Astrocyte of the hippocampus (primary cell): ENCODE measurements around the gene SLC26A6.

Experiments used
- DNase-seq: peaks from one replicate; pipeline ENCODE4 v3.0.0; 2011; ENCODE audit warnings: low read depth, low spot score

The SLC26A6 gene

DNA sequence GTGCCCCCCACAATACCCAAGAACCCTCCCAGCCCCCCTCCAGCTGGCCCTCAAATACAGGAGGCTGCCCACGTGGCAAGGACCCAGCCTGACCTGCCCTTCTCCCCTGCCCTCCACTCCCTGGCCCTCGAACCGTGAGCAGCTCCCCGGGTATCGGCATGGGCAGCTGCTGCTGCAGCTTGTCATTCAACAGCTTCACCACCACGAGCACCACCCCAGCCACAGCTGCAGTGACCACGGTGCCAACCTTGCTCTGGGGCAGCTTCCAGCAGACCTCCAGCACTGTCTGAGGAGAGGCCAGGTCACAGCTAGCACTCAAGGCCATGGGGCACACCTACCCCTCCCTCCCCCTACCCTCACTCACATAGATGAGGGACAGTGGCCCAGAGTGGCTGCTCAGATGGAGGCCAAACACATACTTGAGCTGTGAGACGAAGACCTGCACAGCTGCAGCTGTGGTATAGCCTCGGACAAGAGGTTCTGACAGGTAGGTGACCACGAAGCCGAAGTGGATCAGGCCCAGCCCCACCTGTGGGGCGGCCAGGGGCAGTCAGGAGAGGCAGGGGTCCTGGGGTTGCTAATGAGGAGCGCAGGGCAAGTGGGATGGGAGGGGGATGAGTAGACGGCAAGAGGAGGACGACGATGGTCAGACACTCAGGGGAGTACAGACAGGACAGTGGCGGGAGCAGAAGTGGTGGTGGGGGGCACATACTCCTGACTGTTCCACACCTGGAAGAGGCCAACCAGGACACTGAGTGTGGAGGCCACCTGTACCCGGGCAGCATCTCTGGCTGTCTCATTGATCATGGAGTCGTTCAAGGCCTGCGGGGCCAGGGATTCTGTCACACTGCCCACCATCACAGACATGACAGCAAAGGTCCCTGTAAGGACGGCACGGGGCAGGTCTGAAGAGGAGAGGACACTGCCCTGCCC is 3.5 kb downstream of the SLC26A6 start:
- no peak for DNase-seq

DNA sequence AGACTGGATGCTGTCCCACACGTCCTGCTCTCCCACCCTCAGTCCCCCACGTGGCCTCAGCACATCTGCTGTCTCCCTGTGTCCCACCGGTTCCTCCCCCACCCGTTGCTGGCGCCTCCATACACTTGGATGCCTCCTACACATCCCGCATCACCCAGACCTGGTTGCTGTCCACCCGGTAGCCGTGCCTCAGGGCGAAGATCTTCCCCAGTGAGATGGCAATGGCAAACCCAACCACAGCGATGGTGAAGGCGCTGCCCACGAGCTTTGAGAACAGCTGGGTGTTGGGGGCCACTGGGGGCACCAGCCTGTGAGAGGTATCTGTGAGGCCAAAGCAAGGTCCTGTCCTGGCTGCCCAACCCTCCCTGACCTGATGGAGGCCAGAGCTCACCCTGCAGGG is 4.4 kb downstream of the SLC26A6 start:
- DNase-seq, result no peak

DNA sequence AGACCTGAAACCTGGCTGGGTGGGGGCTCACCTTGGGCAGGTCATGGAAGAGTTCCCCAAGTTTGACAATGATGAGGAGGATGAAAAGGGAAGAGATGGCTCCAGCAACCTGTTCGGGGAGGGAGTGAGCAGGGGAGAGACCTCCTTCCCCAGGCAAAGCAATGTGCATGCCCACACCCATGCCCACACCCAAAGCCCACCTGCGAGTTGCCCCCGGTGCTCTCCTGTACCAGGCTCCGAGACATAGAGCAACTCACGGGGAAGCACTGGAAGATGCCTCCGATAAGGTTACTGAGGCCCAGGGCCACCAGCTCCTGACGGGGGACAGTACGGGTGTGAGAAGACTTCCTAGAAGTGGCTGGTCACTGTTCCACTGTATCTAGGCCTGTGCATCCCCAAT is 4.9 kb downstream of the SLC26A6 start:
- DNase-seq, result no peak

DNA sequence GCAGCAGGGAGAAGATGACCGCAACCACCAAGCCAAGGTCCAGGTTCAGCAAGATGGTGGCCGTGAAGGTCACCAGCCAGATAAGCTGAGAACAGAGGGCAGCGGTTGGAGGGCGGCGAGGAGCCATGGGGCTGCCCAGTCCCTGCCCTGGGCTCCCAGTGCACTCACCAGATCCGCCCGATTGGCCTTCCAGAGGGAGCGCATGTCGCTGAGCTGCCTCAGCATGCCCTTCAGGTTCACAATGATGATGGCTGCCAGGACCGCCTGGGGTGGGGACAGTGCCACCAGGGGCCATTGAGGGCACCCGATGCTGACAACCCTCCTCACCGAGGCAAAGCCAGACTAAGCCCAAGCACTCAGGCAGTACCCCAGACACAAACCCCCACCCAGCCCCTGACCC is 5.4 kb downstream of the SLC26A6 start:
- no peak for DNase-seq

DNA sequence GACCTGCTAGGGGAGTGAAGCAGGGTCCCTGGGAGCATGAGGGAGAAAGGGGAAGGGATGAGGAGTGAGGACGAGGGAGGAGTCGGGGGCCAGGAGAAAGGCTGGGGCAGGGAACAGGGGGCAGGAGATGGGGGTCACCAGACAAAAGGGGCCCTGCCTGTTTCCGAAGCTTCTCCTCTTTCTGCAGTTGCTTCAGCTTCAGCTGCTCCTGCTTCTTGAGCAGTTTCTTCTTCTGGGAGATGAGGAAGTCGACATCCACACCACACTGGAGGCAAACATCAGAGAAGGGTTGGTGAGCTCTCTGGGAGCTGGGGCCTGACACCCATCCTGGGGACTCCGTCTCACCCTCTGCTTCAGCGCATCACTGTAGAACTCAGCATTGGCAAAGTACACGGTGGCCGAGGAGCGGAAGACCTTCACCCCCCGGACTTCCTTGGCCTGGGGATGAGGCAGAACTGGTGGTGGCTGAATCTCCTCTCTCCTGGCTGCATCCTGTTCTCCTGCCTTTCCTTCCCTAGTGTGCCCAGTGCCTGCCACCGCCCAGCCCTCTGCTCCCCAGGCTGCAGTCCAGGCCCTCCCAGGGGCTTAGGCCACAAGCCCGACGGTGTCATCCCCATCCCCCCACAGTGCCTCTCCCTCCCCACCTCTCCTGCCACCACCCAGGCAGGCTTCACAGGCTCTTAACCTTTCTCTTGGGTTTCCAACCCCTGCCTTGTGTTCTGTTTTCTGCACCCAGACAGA is 6.8 kb downstream of the SLC26A6 start:
- DNase-seq, result no peak

DNA sequence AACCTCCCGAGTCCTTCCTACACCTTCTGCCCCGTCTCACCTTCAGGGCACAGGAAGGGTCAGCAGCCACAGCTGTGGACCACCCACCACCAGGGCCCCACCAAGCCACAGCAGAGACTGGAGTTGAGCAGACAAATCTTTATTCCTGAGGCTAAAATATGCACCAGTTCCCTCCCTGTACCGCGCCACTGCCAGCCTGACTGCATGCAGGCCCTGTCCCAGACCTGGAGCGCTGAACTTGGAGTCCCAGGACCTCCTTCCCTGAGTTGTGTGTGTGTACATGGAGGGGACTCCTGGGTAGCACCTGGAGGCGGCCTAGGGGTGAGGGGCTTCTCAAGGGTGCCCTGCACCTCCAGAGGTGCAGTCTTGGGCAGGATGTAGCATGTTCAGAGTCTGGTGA is 9.7 kb downstream of the SLC26A6 start:
- DNase-seq, result no peak

DNA sequence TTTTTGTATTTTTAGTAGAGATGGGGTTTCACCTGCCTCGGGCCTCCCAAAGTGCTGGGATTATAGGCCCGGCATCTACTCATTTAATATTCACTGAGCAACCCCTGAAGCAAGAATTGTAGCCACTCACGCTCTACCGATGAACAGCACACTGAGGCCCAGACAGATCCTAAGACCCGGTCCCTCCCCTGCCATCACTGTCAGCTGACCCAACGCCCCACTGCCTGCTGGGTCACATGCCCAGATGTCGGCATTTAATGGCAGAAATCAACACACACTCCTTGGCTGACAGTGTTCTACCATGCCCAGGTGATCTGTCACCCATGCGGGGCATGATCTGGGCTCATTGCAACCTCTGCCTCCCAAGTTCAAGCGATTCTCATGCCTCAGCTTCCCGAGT is 10.5 kb downstream of the SLC26A6 start:
- DNase-seq, result no peak

DNA sequence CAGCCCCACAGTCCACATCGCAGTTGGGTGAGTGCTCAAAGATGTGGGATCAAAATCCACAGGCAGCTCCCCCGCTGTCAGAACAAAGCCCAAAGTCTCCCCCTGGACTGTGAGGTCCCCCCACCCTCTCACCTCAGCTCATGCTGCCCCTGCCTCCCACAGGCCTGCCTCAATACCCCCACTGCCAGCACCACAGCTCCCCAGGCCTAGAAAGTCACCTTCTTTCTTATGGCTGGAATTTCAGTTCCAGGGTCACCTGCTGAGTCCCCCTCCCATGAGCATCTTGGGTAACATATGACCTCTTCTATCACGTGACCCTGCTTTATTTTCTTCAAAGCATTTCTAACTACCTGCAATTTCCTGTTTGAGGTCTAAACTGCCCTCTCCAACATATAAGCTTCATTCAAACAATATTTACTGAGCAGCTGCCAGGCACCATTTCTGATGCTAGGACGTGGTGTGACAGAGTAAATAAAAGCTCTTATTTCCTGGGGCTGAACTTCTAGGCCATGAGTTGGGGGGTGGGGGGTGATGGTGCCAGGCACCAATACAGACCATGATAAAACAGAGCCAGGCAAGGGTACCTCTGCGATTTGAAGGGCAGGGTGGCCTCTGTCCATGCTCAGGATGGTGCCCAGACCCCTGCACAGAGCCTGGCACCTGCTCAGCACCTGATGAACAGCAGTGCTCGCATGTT is 11.3 kb downstream of the SLC26A6 start:
- no peak for DNase-seq

DNA sequence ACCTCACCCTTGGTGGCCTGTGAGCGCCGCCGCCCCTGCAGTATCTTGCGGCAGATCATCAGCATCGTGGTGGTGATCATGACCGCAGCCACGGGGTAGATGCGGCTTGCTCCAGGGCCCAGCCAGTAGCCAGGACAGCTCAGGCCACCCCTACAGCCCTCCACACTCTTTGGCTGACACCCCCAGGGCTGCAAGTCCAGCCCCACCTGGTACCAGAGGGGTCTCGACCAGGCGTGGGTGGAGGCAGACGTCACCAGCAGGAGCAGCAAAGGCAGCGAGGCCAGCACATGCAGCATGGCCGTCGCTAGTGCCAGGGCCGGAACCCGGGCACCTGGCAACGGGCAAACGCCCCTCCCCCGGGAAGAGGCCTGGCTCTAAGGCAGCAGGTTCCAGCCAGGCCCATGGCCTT is 13.8 kb downstream of the SLC26A6 start, which contains the start of gene TMEM89:
Gene TMEM89 (minus strand): TSS at position 309 of the 409 bp plus-strand sequence. CDS start 13 bp downstream, at position 296.
- DNase-seq, result no peak

DNA sequence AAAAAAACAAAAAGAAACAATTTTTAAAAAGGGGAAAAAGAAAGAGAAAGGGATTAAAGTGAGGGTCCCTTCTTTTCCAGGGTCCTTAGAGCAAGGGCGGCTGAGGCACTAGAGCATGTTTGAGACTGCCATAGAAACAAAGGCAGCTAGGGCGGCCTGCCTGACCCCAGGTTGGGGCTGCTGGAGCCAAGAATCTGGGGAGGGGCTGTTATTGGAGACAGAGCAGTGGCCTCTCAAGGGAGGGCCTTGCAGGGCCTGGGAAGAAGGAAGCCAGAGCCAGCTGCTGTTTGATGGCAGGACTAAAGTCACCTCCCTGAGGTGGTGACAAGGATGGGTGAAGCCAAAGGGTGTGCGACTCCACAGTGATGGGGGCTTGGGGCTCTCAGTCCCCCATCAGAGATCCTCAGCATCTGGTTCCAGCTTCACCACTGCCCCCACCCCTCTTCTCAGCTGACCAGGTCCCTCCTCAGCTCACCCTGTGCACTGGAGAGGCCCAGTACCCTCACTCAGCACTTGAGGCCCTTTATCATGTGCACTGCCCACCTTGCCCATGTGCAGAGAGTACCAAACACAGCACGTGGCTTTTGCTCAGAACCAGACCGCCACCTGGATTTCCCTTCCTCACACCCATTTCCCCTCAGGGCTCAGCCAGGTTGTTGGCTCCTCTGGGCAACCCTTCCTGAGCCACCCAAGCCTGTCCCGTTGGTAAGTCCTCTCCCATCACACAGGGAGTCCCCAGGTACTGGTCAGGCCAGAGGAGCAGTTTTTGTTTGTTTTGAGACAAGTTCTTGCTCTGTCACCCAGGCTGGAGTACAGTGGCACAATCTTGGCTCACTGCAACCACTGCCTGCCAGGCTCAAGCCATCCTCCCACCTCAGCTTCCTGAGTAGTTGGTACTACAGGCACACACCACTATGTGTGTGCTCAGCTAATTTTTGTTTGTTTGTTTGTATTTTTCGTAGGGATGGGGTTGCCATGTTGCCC is 15.4 kb downstream of the SLC26A6 start:
- DNase-seq, result no peak

DNA sequence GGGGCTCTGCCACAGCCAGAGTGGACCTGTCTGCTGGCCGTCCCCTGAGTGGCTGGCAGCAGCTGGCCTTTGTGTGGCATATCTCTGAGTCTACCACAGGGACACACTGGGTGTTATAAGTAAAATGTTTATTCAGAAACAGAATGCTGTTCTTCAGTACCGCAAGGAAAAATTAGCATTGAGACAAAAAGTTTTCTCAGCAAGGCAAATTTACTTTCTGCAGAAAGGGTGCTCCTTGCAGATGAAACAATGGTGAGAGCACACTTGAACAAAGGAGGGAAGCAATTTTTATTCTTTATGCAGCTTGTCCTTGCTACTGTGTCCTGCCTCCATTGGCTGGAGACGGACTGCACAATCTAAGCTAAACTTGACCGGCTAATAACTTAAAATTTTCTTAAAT is 17.7 kb downstream of the SLC26A6 start:
- no peak for DNase-seq

DNA sequence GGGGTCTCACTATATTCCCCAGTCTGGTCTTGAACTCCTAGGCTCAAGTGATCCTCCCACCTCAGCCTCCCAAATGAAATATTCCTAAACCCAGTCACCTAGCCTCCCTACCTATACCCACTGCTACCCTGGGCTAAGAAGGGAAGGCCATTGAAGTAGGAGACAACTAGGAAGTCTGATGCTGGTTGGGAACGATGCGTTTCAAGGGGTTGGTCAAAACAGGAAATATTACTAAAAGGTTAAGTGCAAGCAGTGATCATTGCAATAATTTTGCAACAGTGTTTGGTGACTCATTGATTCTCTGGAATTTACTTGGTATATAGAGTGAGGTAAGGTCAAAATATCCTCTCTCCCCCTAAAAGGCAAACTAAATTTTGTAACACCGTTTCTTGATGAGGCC is 21.2 kb downstream of the SLC26A6 start:
- no peak for DNase-seq

DNA sequence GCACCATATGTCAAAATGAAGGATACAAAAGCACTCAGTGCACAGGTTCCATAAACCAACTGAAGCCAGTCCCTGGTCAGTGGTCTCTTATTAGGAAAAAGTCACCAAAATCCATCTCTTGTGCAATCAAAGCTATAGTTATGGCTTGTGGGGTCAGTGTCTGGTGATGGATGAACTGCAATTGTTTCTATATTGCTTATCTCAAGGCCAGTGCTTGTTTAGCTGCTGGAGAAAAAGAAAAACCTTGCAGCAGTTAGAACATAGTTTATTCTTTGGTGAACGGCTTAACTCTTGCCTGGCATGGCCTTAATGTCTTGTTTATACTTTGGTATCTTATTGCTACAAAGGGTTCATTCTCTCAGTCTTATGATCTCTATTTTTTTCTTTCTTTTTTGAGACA is 23.0 kb downstream of the SLC26A6 start:
- no peak for DNase-seq

DNA sequence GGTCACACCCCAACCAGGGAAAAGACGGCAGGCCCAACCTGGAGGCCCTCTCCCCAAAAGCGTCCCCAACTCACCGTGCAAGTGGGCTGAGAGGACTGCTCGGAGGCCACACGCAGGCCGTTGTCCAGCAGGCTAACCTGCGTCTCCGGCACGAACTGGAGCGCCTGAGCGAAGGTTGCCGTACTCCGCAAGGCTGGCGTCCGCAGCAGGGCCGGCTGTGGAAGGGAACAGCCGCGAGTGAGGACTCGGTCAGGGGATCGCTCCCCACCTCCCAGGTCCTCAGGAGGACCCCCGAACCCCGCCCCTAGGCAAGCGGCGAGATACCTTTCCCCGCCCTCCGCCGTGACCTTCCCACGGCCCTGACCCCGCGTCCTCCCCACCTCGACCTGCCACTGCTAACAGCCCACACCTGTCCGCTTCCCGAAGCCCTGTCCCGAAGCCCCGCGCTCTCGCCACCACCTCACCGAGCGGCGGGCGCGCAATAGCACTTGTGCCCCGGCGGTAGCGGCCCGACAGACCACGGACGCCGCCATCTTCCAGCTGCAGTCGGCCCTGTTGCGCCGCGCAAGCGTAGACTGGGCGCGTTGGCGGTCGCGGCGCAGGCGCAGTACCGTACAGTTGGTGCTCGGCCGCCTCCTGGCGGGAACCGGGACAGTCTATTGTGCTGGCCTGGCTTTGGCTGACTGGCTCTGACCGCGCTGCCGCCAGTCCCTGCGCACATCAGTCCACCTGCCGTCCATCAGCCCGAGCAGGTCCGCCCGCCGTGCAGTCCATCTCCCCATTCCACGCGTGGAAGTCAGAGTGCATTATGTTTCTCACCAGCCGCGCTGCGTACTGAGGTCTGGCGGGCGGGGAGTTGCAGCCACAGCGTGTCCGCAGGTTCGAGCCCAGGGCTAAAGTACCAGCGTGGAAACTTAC is 25.9 kb downstream of the SLC26A6 start, which contains the start of gene UQCRC1:
Gene UQCRC1 (minus strand): TSS at position 559 of the 918 bp plus-strand sequence. CDS start 26 bp downstream, at position 533.
- peak; percentile 98 for DNase-seq

DNA sequence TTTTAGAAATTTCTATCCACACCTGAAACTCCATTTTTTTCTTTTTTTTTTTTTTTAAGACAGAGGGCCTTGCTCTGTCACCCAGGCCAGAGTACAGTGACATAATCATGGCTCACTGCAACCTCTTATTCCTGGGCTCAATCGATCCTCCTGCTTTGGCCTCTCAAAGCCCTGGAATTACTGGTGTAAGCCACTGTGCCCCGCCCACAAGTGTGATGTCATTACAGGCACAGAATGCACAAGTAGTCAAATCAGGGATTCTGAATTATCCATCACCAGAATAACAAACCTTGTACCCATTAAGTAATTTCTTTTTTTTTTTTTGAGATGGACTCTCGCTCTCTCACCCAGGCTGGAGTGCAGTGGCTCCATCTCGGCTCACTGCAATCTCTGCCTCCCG is 27.7 kb downstream of the SLC26A6 start:
- no peak for DNase-seq

DNA sequence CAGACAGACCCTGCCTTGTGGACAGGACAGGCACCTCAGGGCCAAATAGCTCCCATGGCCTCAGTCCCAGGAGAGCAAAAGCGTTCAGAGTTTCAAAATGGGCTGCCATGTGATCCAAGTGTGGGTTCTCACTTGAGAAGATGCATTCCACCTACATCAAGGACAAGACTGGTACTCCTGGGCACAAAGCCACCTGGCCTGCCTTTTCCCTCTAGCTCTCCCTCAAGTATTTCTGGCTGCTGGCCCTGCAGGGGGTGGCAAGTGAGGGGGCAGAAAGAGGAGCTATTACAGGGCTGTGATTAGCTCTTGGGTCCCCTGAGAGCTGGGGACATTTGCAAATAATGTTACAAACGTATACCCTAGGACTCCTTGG is 33.7 kb downstream of the SLC26A6 start:
- peak; percentile 18 for DNase-seq

DNA sequence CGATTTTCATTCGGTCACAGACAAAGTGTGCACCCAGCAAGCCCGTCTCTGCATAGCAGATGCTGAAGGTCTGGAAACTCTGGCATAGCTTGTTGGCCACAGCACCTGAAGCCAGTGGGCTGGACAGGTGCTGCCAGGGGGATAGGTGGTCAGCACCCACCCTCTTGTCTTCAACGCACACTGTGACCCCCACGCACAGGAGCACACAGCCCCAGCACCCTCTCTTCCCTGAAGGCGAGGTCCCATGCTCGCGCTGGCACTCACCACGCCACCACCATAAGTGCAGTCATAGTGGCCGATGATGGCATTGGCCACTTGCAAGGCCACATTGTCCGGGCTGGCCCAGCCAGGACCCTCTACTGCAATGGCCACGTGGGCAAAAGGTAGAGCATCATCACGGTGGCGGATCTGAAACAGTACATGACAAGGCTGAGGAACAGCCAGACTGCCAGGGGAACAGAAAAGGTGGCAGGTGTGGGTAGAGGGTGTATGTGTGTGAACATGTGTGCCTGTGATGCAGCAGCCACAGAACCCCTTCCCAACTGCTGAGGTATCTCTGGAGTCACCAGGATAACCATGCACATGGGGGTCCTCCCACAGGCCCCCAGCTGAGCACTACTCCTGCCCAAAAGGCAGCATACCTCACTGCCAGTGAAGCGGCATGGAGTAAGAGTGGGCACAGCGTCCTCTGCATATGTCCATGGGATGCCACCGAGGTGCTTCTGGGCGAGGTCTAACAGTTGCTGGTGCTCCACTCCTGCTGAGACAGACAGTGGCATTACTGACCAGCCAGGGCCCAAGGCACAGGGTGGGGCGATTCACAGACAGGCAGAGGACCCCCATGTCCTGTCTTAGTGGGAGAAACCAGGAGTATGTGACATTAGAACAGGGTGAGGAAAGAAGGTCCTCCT is 34.3 kb downstream of the SLC26A6 start:
- no peak for DNase-seq

DNA sequence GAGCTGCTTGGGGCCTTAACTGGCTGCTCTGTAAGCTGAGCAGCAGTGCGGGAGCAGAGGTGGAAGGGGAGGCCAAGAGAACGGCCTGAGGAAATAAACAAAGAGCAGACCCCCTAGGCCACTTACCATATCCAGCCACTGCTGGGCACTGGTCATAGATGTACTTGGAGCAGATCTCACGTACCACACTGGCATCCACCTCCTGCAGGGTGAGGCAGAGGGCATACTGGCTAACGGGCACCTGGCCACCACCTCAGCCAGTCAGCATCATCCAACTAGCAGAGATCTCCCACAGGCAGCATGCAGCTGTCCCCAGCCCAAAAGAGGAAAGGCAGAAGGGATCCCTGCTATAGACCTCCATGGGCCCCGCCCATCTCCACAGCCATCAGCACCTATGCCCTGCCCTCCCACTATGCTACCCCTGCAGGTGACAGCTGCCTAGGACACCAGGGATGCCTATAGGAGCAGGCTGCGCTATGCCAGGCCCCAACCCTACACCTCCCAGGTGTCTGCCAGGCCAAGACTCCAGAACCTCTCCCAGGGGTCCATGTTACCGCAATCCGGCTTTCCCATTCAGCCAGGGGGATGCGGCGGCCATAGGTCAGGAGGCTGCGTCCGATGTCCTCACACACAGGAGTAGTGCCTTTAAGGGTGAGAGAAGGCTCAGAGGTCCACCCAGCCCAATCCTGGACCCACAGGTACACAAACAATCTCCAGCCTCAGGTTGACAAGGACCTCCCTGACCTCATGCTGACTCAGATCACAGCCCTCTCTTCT is 35.6 kb downstream of the SLC26A6 start:
- DNase-seq, result no peak
